Measurements from ENCODE around the gene TTC7B.

Gene TTC7B

DNA sequence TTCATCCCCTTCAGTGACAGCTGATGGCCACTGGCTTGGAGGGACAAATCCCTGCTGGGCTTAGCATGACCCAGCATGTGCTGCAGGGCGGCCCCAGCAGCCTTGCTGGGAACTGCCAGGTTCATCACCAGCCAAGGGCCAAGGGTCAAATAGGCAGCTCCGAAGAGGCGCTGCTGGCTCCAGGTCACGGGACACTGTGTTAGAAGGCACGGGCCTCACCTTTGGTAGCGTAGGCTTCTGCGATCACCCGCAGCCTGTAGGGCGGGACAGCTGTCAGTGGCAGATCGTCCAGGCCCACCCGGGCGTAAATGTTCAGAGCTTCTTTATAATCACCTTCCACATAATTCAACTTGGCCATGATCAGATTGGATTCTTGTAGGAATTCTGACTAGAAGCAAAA is 35.7 kb downstream of the TTC7B start:
- Histone ChIP-seq H3K9ac (ENCODE audit: insufficient read length, low read depth) (no peak overlapping the region), H3K27me3 (ENCODE audit: insufficient read depth, insufficient read length) (no peaks in the 10 kb centered on the region), H3K4me3 (ENCODE audit: insufficient read length, low read depth) (no peak overlapping the region), H3K9me3 (ENCODE audit: insufficient read depth, low read length) (no peaks in the 10 kb centered on the region), H3K4me1 (ENCODE audit: insufficient read depth, insufficient read length) (no peaks in the 10 kb centered on the region), H3K36me3 (ENCODE audit: insufficient read depth, insufficient read length, low read length) (peaks cover 22% of the 10 kb centered on the region)
- TF ChIP-seq YY1 (IDR thresholded peaks at IDR 0.05; ENCODE audit: insufficient read depth, insufficient read length) (no peak), ZNF274 (IDR thresholded peaks at IDR 0.05; ENCODE audit: low read depth, low read length) (no peak), SUZ12 (IDR thresholded peaks at IDR 0.05; ENCODE audit: extremely low read depth, insufficient read depth, insufficient read length) (no peak)
- DNase-seq (ENCODE audit: low read depth, low spot score): no peak

DNA sequence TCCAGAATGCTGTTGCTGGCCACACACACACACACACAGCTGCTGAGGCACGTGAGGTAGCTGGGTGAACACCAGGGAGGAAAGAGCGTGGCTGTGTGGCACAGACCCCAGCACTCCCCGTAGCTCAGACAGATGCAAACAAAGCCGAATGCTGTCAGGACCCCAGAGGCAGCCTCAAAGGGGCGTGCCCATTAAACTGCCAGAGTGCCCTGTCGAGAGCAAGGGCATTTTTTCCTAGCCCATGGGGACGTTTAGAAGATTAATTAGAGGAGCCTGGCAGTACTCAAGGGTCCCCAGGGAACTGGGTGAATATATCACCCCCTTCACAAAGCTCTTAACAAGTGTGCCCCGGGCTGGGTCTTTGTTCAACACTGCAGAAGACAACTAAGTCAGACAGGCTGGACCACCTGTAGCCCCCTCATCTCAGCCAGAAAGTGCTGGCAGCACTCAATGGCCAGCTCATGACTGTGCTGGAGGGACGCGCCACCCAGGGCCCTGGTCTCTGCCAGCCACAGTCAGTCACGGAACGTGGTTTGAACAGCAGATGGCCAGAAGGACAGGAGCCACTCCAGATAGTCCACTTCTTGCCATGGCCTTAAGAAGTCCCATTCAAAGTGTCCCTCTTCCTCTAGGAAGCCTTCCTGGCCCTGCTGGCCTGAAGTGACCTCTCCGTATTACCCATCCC is 37.5 kb downstream of the TTC7B start:
- H3K4me3 ChIP-seq (ENCODE audit: insufficient read length, low read depth): no peak overlapping the region
- H3K9me3 ChIP-seq (ENCODE audit: insufficient read depth, low read length): no peaks in the 10 kb centered on the region
- DNase-seq (ENCODE audit: low read depth, low spot score): no peak
- no peak overlapping the region for H3K9ac ChIP-seq (ENCODE audit: insufficient read length, low read depth)
- no peaks in the 10 kb centered on the region for H3K27me3 ChIP-seq (ENCODE audit: insufficient read depth, insufficient read length)
- no peaks in the 10 kb centered on the region for H3K4me1 ChIP-seq (ENCODE audit: insufficient read depth, insufficient read length)
- peaks cover 23% of the 10 kb centered on the region for H3K36me3 ChIP-seq (ENCODE audit: insufficient read depth, insufficient read length, low read length)
- TF ChIP-seq ZNF274 (IDR thresholded peaks at IDR 0.05; ENCODE audit: low read depth, low read length) (no peak), YY1 (IDR thresholded peaks at IDR 0.05; ENCODE audit: insufficient read depth, insufficient read length) (no peak), SUZ12 (IDR thresholded peaks at IDR 0.05; ENCODE audit: extremely low read depth, insufficient read depth, insufficient read length) (no peak)

DNA sequence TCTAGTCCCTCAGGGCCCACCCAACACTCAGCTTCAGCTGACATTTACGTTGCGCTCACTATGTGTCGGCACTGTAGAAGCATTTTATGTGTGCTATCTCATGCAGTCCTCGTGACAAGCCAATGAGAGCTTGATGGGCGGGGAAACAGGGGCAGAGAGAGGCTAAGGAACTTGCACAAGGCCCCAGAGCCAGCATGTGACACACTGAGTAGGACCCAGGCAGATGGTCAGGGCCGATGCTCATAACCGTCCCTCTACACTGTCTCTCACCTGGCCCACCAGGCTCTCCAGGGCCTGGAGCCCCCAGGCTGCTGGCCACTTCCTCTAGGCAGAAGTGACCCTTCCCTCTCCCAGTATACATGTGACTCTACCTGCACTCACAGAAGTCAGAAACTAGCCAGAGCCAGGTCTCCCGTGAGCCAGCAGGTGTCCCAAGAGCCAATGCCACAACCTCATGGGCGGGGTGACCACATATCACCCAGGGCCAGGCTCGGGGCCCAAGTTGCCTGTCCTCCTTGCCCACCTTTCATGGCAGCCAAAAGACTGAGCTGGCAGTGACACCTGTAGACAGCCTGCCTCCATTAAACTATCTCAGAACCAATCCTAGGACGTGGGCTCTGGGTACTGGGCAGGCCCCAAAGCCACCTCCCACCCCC is 38.3 kb downstream of the TTC7B start:
- Histone ChIP-seq H3K4me3 (ENCODE audit: insufficient read length, low read depth) (no peak overlapping the region), H3K9ac (ENCODE audit: insufficient read length, low read depth) (no peak overlapping the region), H3K36me3 (ENCODE audit: insufficient read depth, insufficient read length, low read length) (peaks cover 23% of the 10 kb centered on the region), H3K9me3 (ENCODE audit: insufficient read depth, low read length) (no peaks in the 10 kb centered on the region), H3K27me3 (ENCODE audit: insufficient read depth, insufficient read length) (no peaks in the 10 kb centered on the region), H3K4me1 (ENCODE audit: insufficient read depth, insufficient read length) (no peaks in the 10 kb centered on the region)
- no peak for DNase-seq (ENCODE audit: low read depth, low spot score)
- TF ChIP-seq SUZ12 (IDR thresholded peaks at IDR 0.05; ENCODE audit: extremely low read depth, insufficient read depth, insufficient read length) (no peak), ZNF274 (IDR thresholded peaks at IDR 0.05; ENCODE audit: low read depth, low read length) (no peak), YY1 (IDR thresholded peaks at IDR 0.05; ENCODE audit: insufficient read depth, insufficient read length) (no peak)

DNA sequence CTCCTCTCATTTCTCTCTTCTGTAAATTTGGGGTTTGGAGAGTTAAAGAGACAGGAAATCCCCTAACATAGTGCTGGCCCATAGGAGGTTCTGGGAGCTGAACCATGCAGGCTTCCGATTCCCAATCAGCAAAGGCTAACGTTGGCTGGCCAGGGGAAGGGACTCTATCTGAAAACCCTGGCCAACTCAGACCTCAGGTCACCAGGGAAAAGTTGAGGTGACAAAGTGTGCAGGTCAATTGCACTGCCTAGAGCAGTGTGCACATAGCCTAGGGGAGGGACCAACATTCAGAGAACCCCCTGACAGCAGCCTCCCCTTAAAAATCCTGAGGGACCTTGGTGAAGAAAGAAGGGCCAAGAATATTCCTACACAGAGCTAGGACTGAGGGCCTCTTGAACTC is 38.9 kb downstream of the TTC7B start:
- Histone ChIP-seq H3K9ac (ENCODE audit: insufficient read length, low read depth) (no peak overlapping the region), H3K27me3 (ENCODE audit: insufficient read depth, insufficient read length) (no peaks in the 10 kb centered on the region), H3K4me1 (ENCODE audit: insufficient read depth, insufficient read length) (no peaks in the 10 kb centered on the region), H3K36me3 (ENCODE audit: insufficient read depth, insufficient read length, low read length) (peaks cover 23% of the 10 kb centered on the region), H3K4me3 (ENCODE audit: insufficient read length, low read depth) (no peak overlapping the region), H3K9me3 (ENCODE audit: insufficient read depth, low read length) (no peaks in the 10 kb centered on the region)
- TF ChIP-seq SUZ12 (IDR thresholded peaks at IDR 0.05; ENCODE audit: extremely low read depth, insufficient read depth, insufficient read length): no peak
- no peak for TF ChIP-seq ZNF274 (IDR thresholded peaks at IDR 0.05; ENCODE audit: low read depth, low read length)
- TF ChIP-seq YY1 (IDR thresholded peaks at IDR 0.05; ENCODE audit: insufficient read depth, insufficient read length): no peak
- no peak for DNase-seq (ENCODE audit: low read depth, low spot score)

DNA sequence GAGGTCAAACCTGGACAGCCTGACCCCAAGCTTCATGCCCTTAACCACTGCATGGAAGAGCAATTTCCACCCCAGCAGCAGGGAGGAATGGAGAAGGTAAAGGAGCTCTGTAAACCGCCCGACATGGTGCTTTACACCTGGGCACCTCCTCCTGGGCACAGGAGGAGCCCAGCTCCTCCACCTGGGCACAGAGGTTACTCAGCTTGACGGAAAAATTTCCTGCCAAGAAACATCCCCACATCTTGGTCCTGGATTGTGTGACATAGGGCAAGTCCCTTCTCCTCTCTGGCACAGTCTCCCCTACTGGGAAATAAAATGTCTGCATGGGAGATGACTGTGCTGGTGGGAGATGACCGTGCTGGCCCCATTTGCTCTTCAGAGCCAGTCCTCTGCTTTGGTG is 40.8 kb downstream of the TTC7B start:
- no peaks in the 10 kb centered on the region for H3K27me3 ChIP-seq (ENCODE audit: insufficient read depth, insufficient read length)
- no peak overlapping the region for H3K4me3 ChIP-seq (ENCODE audit: insufficient read length, low read depth)
- no peaks in the 10 kb centered on the region for H3K4me1 ChIP-seq (ENCODE audit: insufficient read depth, insufficient read length)
- no peaks in the 10 kb centered on the region for H3K9me3 ChIP-seq (ENCODE audit: insufficient read depth, low read length)
- peaks cover 12% of the 10 kb centered on the region for H3K36me3 ChIP-seq (ENCODE audit: insufficient read depth, insufficient read length, low read length)
- TF ChIP-seq YY1 (IDR thresholded peaks at IDR 0.05; ENCODE audit: insufficient read depth, insufficient read length) (no peak), ZNF274 (IDR thresholded peaks at IDR 0.05; ENCODE audit: low read depth, low read length) (no peak), SUZ12 (IDR thresholded peaks at IDR 0.05; ENCODE audit: extremely low read depth, insufficient read depth, insufficient read length) (no peak)
- DNase-seq (ENCODE audit: low read depth, low spot score): no peak
- no peak overlapping the region for H3K9ac ChIP-seq (ENCODE audit: insufficient read length, low read depth)

DNA sequence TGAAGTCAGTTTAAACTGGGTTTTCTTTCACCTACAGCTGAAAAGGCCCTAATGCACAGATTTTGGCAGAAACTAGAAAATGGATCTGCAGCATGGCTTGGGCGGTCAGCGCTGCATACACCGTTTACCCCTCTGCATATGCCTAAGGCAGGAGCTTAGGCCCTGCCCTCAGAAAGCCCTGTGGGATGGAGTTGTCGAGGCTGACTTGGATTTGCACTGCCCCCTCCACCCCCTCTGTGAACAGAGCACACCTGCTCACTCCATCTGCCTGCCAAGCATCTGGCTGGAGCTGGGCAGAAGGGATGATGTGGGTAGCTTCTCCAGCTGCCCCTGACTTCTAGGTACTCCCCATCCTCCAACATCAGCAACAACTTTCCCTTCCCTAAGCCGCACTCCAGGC is 41.9 kb downstream of the TTC7B start:
- no peaks in the 10 kb centered on the region for H3K9me3 ChIP-seq (ENCODE audit: insufficient read depth, low read length)
- H3K9ac ChIP-seq (ENCODE audit: insufficient read length, low read depth): no peak overlapping the region
- no peaks in the 10 kb centered on the region for H3K4me1 ChIP-seq (ENCODE audit: insufficient read depth, insufficient read length)
- no peak for DNase-seq (ENCODE audit: low read depth, low spot score)
- peaks cover 8% of the 10 kb centered on the region for H3K36me3 ChIP-seq (ENCODE audit: insufficient read depth, insufficient read length, low read length)
- TF ChIP-seq YY1 (IDR thresholded peaks at IDR 0.05; ENCODE audit: insufficient read depth, insufficient read length) (no peak), ZNF274 (IDR thresholded peaks at IDR 0.05; ENCODE audit: low read depth, low read length) (no peak), SUZ12 (IDR thresholded peaks at IDR 0.05; ENCODE audit: extremely low read depth, insufficient read depth, insufficient read length) (no peak)
- H3K27me3 ChIP-seq (ENCODE audit: insufficient read depth, insufficient read length): no peaks in the 10 kb centered on the region
- H3K4me3 ChIP-seq (ENCODE audit: insufficient read length, low read depth): no peak overlapping the region

DNA sequence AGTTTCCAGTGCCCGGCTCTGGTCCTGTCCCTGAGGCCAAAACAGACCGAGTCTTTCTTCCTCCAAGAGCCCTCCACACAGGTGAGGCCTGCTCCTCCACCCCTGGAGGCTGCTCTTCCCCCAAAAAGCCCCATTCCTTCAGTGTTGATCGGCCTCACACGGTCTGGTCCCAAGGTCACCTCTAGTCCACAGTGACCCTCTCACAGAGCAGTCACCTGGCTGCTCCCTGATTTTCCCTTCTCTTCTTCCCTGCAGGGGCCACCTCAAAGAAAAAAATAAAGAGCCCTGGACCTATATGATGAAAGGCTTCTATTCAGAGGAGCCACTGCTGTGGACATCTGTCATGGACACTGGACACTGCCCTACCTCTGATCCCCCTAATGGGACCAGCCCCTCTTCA is 42.5 kb downstream of the TTC7B start:
- H3K9ac ChIP-seq (ENCODE audit: insufficient read length, low read depth): no peak overlapping the region
- no peaks in the 10 kb centered on the region for H3K27me3 ChIP-seq (ENCODE audit: insufficient read depth, insufficient read length)
- TF ChIP-seq ZNF274 (IDR thresholded peaks at IDR 0.05; ENCODE audit: low read depth, low read length) (no peak), YY1 (IDR thresholded peaks at IDR 0.05; ENCODE audit: insufficient read depth, insufficient read length) (no peak), SUZ12 (IDR thresholded peaks at IDR 0.05; ENCODE audit: extremely low read depth, insufficient read depth, insufficient read length) (no peak)
- DNase-seq (ENCODE audit: low read depth, low spot score): no peak
- peaks cover 10% of the 10 kb centered on the region for H3K36me3 ChIP-seq (ENCODE audit: insufficient read depth, insufficient read length, low read length)
- no peaks in the 10 kb centered on the region for H3K4me1 ChIP-seq (ENCODE audit: insufficient read depth, insufficient read length)
- no peak overlapping the region for H3K4me3 ChIP-seq (ENCODE audit: insufficient read length, low read depth)
- H3K9me3 ChIP-seq (ENCODE audit: insufficient read depth, low read length): no peaks in the 10 kb centered on the region

All from NT2/D1 (cell line).